Activated T-cell treated with anti-CD3 and anti-CD28 coated beads for 1 hour (primary cell): Measurements from ENCODE around the gene BECN2.
A peak's percentile ranks its signal among the peaks of the same experiment; 100 is the strongest.
"Not testable (repeated sequence)": the region's sequence is repeated elsewhere in the genome, so short reads cannot be mapped to it uniquely, and the experiment has no call there.

ENCODE experiments used
- DNase-seq: peaks from one replicate; pipeline ENCODE4 v3.0.0-alpha.2; 2020; ENCODE audit warnings: low read depth

Gene BECN2

DNA sequence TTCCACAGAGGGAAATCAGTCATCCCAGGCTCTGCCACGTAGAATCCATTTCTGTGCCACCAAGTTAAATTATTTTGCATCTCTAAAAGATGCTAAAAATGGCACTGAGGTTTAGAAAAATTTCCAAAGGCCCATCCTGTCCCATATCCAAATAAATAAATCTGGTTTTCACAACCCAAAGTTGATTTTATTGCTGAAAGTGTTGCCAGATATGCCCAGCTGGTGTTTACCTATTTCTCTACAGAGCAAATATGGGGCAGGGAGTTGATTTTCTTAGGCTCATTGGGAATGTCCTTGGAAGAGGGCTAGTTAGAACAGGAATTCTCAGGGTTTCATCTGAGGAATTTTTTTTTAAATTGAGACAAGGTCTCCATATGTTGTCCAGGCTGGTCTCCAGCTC is 22.4 kb downstream of the BECN2 start:
- no peak for DNase-seq

DNA sequence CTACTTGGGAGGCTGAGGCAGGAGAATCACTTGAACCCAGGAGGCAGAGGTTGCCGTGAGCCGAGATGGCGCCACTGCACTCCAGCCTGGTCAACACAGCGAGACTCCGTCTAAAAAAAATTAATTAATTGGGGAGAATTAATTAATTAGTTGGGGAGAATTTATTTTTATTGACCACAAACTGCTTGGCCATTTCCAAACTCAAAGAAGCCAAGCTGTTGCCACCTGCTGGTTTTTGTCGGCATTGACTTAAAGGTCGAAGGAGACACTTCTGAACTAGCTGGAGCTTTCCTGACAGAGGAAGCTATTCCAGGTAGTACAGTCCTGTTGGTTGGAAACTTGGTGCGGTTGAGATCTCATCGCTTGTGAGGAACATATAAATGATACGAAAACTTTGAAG is 28.2 kb downstream of the BECN2 start:
- DNase-seq: no peak

DNA sequence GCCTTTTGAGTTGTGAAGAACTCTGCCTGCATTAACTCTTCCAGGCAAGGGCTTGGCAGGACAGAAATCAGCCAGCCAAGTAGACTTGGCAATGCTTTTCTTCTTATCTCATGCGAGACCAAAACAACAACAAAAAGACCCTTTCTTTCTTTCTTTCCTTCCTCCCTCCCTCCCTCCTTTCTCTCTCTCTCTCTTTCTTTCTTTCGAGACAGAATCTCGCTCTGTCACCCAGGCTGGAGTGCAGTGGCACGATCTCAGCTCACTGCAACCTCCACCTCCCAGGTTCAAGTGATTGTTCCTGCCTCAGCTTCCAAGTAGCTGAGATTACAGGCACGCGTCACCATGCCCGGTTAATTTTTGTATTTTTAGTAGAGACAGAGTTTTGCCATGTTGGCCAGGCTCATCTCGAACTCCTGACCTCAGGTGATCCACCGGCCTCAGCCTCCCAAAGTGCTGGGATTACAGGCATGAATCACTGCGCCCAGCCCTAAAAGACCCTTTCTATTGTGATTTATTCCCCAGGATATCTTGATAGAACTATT is 30.9 kb downstream of the BECN2 start:
- not testable (repeated sequence) for DNase-seq

DNA sequence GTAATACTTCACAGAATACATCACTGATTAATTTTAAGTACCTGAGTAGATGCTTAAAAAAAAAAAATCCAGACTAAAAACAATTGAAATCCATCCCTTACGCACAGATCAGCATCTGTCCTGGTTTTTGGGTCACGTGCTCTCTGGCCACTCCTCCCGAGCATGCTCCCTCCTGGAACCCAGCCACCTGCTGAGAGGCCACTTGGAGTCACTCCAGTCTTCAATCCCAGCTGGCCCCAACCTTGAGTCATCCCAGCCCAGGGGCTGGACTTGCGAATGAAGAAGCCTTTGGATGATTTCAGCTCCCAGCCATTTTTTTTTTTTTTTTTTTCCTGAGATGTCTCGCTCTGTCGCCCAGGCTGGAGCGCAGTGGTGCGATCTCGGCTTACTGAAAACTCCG is 32.5 kb downstream of the BECN2 start:
- DNase-seq: no peak

DNA sequence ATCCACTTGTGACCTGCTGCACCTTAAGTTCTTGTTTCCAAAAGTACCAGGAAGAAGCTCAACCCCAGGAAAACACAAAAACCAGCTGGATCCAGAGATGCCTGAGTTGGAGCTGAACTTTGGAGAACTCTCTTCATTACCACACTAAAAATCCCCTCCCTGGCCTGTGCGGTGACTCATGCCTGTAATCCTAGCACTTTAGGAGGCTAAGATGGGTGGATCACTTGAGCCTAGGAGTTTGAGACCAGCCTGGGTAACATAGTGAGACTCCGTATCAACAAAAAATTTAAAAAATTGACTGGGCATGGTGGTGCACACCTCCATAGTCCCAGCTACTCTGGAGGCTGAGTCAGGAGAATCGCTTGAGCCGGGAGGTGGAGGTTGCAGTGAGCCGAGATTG is 35.2 kb downstream of the BECN2 start:
- DNase-seq: no peak

DNA sequence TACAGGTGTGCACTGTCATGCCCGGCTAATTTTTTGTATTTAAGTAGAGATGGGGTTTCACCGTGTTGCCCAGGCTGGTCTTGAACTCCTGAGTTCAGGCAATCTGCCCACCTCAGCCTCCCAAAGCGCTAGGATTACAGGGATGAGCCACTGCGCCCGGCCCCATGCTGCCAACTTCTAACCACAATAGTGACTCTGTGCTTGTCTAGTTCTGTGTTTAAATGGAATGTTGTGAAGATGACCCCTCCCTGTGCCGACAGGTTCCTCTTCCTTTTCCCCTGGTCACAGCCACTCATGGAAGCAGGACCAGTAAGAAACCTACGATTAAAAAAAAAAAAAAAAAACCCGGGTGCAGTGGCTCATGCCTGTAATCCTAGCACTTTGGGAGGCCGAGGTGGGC is 36.6 kb downstream of the BECN2 start:
- no peak for DNase-seq

DNA sequence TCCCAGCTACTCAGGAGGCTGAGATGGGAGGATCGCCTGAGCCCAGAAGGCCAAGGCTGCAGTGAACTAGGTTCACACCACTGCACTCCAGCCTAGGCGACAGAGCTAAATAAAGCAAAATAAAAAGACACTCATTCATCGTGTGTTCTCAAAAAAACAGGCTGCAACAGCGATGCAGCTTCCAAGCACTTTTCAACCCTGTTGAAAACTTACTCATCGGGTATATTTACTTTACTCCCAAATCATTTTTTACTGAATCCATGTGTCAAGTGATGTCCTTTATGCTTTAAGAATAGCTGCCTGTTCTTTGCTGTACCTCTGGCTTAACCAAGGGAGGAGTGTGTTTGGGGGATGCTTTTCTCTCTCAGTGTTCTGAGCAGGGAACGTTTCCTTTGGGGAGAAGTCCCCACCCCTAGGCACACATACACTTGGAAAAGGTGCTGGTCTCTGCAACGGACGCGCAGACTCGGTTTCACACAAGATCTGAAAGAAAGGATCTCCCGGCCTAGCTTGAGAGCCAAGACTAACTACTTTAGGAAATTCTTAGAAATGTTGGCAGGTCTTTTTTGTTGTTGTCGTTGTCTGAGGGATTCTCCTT is 39.9 kb downstream of the BECN2 start:
- DNase-seq: no peak

DNA sequence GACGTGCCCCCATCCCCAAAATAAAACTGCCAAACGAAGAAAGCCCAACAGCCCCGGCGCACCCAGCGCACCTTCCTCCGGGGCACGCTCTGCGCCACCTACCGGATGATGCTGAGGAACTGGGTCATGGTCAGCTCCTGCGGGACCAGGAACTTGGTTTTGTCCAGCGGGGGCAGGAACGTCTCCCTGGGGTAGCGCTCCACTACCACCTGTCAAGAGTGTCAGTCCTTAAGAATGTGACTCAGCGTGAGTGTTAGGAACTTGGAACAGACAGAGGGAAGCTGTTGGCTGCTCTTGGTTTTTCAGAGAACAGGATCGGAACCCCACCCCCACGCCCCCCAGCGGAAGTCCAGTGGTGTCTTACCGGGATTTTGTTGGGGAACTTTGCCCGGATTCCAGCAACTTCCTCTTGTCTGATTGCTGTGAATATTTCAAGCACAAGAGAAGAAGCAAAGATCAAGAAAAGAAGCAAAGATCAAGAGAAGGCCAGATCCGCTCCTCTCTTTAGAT is 40.9 kb downstream of the BECN2 start:
- DNase-seq: peak; percentile 23

DNA sequence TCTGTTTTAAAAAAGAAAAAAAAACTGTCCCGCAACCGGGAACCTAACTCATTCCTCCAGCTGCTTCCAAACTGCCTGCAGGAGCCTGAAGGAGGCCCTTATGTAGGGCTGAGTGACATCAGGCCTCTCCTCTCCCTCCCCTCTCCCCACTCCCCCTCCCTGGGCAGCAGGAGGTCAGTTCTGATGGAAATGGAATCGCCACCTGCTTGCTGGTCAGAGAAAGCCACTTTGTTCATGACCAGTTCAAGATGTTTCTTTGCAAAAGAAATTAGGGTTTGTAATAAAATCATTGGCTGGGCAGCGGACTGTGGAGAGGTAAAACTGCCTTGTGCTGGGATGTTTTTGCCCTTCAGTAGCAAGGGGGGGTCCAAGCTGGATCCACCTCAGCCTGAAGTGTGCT is 41.5 kb downstream of the BECN2 start, which contains the start of gene MAP1LC3C:
Gene MAP1LC3C (minus strand): TSS at position 73 of the 400 bp plus-strand sequence. CDS start 90 bp downstream, outside the sequence.
- DNase-seq: no peak

DNA sequence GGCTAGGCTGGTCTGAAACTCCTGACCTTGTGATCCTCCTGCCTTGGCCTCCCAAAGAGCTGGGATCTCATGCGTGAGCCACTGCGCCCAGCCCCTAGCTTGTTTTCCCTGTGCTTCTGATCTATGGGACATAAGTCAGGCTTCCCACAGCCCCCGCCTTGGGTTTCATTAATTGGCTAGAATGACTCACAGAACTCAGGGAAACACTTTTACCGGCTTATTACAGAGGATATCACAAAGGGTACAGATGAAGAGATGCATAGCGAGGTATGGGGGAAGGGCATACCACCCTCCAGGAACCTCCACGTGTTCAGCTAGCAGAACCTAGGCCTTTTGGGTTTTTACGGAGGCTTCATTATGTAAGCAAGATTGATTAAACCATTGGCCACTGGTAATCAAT is 42.9 kb downstream of the BECN2 start:
- no peak for DNase-seq

DNA sequence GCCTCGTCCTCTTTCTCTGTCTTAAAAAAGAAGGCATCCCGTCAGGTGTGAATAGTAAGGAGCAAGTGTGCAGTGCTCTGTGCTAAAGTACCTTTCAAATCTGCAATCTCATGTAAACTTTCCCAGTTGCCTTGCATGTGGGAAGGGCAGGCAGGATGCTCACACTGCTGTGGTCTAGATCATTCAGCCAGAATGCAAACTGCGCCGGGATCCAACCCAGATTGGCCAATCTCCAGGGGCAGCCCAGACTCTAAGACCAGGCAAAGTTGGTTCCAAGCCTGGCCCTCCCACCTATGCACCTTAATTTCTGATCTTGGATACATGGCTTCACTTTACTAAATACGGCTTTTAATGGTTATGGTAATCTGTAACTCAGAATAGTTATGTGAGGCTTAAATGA is 44.5 kb downstream of the BECN2 start:
- no peak for DNase-seq

DNA sequence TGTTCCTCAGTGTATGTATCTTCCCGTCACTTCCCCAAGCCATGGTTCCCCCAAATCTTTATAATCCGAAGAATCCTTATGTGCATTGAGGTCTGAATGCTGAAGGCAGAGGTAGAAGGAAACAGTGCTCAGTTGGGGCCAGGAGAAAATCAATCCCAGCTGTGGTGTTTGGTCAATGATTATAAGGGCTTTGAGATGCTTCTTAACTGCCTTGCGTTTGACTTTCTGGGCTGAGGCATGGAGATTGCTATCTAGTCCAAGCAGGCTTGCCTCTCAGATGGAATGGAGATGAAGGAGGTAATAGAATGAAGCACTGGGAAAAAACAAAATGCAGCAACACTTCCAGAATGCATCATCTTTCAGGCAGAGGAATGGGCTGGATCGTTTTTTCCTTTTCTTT is 44.9 kb downstream of the BECN2 start:
- DNase-seq: no peak

DNA sequence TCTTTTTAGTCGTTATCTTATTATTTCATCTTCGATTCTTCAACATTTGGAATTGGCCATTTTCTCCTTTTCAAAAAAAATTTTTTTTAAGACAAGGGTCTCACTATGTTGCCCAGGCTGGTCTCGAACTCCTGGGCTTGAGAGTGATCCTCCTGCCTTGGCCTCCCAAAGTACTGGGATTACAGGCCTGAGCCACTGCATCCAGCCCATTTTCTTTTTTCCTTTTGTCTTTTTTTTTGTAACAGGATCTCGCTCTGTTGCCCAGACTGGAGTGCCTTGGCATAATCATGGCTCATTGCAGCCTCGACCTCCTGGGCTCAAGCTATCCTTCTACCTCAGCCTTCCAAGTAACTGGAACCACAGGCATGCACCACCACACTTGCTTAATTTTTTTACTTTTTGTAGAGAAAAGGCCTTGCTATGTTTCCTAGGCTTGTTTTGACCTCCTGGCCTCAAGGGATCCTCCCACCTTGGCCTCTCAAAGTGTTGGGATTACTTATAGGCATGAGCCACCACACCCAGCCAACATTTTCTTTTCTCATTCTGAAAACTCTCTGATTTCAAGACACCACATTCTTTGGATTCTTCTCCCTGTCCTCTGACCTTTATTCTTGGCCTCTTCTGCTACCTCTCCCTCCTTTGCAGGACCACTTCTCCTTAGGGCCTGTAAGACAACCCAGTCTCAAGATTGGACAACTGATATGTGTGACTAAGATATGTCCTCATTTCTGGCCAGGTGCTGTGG is 47.4 kb downstream of the BECN2 start:
- no peak for DNase-seq

DNA sequence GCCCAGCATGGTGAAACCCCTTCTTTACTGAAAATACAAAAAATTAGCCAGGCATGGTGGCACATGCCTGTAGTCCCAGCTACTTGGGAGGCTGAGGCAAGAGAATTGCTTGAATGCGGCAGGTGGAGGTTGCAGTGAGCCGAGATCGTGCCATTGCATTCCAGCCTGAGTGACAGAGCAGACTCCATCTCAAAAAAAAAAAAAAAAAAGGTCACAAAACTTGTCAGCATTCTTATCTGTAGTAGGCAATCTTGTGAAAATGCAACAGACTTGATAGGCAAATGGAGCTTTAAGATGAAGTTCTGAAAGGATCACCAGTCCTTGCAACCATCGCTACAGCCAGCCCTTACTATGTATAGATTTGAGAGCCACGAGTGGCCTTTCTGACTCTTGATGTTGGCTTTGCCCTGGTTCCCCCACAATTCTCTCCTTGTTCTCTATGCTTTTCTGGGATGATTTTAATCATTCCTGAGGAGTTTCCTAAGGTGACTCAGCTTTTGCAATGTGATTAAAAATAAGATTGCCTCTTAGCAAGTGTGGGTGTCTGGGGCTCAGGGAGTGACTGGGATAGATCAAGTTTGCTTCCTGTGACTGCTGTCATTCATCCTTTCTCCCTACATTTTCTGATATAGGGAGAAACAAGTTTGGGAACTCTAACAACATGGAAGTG is 48.4 kb downstream of the BECN2 start:
- no peak for DNase-seq

DNA sequence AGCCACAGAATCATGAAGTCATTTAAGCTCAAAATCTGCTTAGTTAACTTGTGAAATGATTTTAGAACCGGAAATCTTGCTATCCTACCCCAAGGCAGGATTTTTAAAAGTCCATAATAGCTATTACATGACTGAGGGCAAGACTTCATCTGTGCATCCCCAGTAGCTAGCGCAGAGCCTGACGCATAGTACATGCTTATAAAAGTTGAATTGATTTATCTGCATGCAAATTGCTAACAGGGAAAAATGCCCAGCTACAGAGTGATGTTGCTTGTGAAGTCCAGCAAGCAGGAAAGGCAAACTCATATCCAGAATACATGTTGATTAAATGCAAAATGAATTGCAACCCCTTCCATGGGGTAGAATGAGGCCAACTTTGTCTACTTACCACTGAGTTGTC is 49.4 kb downstream of the BECN2 start:
- DNase-seq: no peak
